KMS-11 (cell line): Measurements from ENCODE around the gene EPHB1.
A peak's percentile ranks its signal among the peaks of the same experiment; 100 is the strongest.

Source experiments
- H2AFZ ChIP-seq: fragments of 200-600 bp; sonication (generic); 2 replicates; pipeline ENCODE4 v1.6.1; 2016; ENCODE audit warnings: antibody characterized with exemption, mixed run types, low read depth
- H3K27ac ChIP-seq: fragments of 200-600 bp; sonication (generic); 2 replicates; pipeline ENCODE4 v1.6.1; 2016; ENCODE audit warnings: mild to moderate bottlenecking, mixed run types
- H3K27me3 ChIP-seq: fragments of 200-600 bp; sonication (generic); 2 replicates; pipeline ENCODE4 v1.6.1; 2017; ENCODE audit warnings: mild to moderate bottlenecking, low read depth, mixed run types, moderate library complexity; ENCODE audit not compliant: insufficient read depth
- H3K36me3 ChIP-seq: fragments of 200-600 bp; sonication (generic); 2 replicates; pipeline ENCODE4 v1.6.1; 2017; ENCODE audit warnings: mild to moderate bottlenecking, mixed run types; ENCODE audit not compliant: insufficient read depth
- H3K4me1 ChIP-seq: fragments of 200-600 bp; sonication (generic); 2 replicates; pipeline ENCODE4 v1.6.1; 2016; ENCODE audit warnings: mild to moderate bottlenecking, low read depth, mixed run types; ENCODE audit not compliant: poor library complexity, severe bottlenecking
- H3K4me2 ChIP-seq: fragments of 200-600 bp; sonication (generic); 2 replicates; pipeline ENCODE4 v1.7.0; 2016; ENCODE audit warnings: mild to moderate bottlenecking, mixed run types
- H3K4me3 ChIP-seq: fragments of 200-600 bp; sonication (generic); IDR thresholded peaks from 2 replicates; pipeline ENCODE4 v1.6.1; 2017; ENCODE audit warnings: low read depth, low read length, mixed read lengths; ENCODE audit not compliant: insufficient read depth
- H3K79me2 ChIP-seq: fragments of 200-600 bp; sonication (generic); 2 replicates; pipeline ENCODE4 v1.6.1; 2016; ENCODE audit warnings: low read depth, mixed run types; ENCODE audit not compliant: insufficient read depth
- H3K9ac ChIP-seq: fragments of 200-600 bp; sonication (generic); 2 replicates; pipeline ENCODE4 v1.6.1; 2016; ENCODE audit warnings: mild to moderate bottlenecking, mixed run types
- H4K20me1 ChIP-seq: fragments of 200-600 bp; sonication (generic); 2 replicates; pipeline ENCODE4 v1.6.1; 2016; ENCODE audit warnings: mild to moderate bottlenecking, mixed run types; ENCODE audit not compliant: insufficient read depth
- TF ChIP-seq, protein P1 (sequence below): fragments of 200-600 bp; sonication (generic); conservative IDR thresholded peaks from 2 replicates; pipeline ENCODE4 v1.6.1; 2017; ENCODE audit warnings: low read depth, mild to moderate bottlenecking, antibody characterized with exemption, low read length, moderate library complexity, mixed read lengths

The EPHB1 gene

DNA sequence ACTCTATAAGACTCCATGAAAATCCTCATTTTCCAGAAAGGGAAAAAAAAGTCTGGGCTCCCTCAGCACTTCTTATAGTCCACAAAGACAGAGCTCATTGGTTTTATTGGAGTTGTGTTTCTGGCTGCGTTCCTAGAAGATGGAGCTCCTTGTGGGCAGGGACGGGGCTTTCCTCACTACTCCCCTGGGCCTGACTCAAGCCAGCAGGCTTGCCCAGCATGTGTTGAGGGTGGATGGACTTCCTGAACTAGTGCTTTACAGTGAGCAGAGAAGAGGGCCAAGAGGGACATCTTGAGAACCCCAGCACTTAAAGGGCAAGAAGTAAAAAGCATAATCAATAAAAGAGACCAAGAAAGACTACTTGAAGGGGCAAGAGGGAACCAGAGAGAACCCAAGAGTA, 43.2 kb upstream of the EPHB1 start:
- H3K27me3 ChIP-seq = no peaks in the 10 kb centered on the region
- no peak overlapping the region for H3K4me2 ChIP-seq
- H2AFZ ChIP-seq = no peak overlapping the region
- H3K36me3 ChIP-seq = no peaks in the 10 kb centered on the region
- H3K79me2 ChIP-seq = no peaks in the 10 kb centered on the region
- no peak overlapping the region for H3K27ac ChIP-seq
- H4K20me1 ChIP-seq = no peaks in the 10 kb centered on the region
- H3K9ac ChIP-seq = no peak overlapping the region
- TF ChIP-seq, protein P1, sequence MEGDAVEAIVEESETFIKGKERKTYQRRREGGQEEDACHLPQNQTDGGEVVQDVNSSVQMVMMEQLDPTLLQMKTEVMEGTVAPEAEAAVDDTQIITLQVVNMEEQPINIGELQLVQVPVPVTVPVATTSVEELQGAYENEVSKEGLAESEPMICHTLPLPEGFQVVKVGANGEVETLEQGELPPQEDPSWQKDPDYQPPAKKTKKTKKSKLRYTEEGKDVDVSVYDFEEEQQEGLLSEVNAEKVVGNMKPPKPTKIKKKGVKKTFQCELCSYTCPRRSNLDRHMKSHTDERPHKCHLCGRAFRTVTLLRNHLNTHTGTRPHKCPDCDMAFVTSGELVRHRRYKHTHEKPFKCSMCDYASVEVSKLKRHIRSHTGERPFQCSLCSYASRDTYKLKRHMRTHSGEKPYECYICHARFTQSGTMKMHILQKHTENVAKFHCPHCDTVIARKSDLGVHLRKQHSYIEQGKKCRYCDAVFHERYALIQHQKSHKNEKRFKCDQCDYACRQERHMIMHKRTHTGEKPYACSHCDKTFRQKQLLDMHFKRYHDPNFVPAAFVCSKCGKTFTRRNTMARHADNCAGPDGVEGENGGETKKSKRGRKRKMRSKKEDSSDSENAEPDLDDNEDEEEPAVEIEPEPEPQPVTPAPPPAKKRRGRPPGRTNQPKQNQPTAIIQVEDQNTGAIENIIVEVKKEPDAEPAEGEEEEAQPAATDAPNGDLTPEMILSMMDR = no peak
- H3K4me1 ChIP-seq = no peaks in the 10 kb centered on the region
- no peak overlapping the region for H3K4me3 ChIP-seq

DNA sequence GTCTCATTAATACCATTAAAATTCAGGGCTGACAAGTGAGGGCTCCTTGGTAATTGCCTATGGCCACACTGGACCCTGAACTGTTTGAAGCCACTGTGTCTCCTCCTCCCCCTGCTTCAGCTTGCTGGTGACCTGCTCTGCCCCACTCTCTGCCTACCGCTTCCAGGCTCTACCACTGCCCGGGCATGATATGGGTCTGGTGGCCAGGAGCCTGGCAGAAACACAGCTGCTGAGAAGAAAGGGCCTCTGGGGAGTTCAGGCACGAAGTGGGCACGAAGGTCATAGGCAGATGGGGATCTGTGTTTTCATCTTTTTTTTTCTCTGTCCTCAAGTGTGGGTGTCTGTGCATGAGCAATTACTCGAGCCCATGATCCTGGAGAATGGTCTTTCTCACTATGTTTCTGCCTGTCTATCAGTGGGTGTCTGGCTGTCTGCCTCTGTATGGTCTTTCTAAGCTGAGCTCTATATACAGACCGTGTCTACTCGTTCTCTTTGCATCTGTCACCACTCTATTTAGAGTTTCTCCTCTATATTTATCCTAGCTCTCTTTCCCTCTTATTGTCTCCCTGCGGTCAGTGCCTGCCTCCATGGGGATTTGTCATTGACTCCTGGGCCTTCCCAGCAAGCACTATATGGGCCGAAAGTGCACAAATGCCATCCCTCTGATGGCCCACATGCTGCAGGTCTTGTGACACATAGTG, 42.1 kb upstream of the EPHB1 start:
- Histone ChIP-seq H3K4me1 (no peaks in the 10 kb centered on the region), H3K79me2 (no peaks in the 10 kb centered on the region), H3K4me2 (no peak overlapping the region), H3K27me3 (no peaks in the 10 kb centered on the region), H3K27ac (no peak overlapping the region), H3K9ac (no peak overlapping the region), H4K20me1 (no peaks in the 10 kb centered on the region), H2AFZ (no peak overlapping the region), H3K36me3 (no peaks in the 10 kb centered on the region), H3K4me3 (no peak overlapping the region)
- TF ChIP-seq, protein P1 = no peak

DNA sequence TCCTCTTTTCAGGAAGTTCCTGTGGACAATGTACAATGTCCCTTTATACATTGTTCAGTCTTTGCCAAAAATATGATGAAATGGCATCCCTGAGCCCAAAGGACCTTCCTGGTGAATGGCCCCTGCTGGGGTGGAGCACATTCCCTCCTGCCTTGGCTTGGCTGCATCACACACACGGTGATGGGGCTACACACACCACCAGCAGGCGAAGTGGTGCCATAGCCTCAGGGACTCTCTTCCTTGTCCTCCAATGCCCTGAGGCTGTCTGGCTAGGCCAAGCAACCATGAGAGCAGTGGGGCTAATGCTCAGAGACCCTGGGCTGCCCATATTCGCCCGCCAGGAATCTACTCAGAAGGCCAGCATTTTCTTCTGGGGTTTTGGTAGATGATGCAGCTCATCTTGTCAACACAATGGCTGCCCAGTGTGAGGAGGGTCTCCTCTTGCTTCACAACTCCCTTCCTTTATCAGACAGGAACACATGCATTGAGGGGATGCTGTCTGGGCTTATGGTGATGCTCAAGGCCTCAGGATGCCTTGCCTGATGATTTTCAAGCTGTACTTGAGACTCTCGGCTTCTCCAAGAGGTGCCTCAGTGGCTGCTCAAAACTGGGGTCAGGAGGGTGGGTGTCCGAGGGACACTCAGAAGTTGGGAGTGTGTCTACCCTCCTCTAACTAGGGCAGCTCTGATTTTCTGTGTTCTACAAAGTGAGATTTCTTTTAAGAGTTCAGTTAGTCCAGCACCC, 40.9 kb upstream of the EPHB1 start:
- Histone ChIP-seq H3K36me3 (no peaks in the 10 kb centered on the region), H3K27me3 (no peaks in the 10 kb centered on the region), H3K27ac (no peak overlapping the region), H3K79me2 (no peaks in the 10 kb centered on the region), H3K4me3 (no peak overlapping the region), H2AFZ (no peak overlapping the region), H3K4me2 (no peak overlapping the region), H3K9ac (no peak overlapping the region), H3K4me1 (no peaks in the 10 kb centered on the region), H4K20me1 (no peaks in the 10 kb centered on the region)
- TF ChIP-seq, protein P1 = no peak

DNA sequence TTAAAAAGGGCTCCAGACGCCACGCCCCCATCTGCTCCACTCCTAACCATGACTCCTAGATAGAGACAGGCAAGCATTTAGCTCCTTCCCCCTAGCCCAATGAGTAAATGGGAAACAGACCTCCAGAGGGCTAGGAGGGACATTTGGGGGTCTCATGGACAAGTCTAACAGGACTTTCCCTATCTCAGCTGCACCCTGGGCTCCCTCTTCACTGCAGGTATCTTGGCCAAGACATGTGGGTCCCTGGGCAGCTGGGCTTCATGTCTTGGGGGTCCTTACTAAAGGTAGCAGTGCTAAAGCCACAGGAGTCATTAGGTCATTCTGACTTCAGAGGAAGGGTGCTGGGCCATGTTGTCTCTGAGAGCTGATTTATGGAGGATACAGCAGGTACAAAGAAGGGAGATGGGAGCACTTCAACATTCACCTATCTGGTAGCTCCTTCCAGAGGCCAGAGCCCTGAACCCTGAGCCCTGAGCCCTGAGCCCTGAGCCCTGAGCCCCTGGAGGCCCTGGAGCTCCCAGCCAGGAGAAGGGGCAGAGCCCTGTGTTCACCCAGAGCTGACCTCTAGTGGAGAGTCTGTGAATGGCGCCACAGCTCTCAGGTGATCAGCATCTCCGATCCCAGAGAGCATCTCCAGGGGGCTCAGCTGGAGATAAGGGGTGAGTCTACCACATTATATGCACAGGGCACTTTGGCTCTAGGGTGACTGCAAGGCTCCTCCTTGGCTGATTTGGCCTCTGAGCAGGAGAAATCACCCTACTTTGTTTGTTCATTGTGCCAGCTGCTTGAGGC, 40.1 kb upstream of the EPHB1 start:
- Histone ChIP-seq H3K79me2 (no peaks in the 10 kb centered on the region), H3K4me1 (no peaks in the 10 kb centered on the region), H3K36me3 (no peaks in the 10 kb centered on the region), H3K27me3 (no peaks in the 10 kb centered on the region), H3K27ac (no peak overlapping the region), H3K4me3 (no peak overlapping the region), H3K9ac (no peak overlapping the region), H4K20me1 (no peaks in the 10 kb centered on the region), H3K4me2 (no peak overlapping the region), H2AFZ (no peak overlapping the region)
- TF ChIP-seq, protein P1 = peak; percentile 67
